ENCODE measurements around the gene PPBP.
A peak's percentile ranks its signal among the peaks of the same experiment; 100 is the strongest.

PPBP gene

DNA sequence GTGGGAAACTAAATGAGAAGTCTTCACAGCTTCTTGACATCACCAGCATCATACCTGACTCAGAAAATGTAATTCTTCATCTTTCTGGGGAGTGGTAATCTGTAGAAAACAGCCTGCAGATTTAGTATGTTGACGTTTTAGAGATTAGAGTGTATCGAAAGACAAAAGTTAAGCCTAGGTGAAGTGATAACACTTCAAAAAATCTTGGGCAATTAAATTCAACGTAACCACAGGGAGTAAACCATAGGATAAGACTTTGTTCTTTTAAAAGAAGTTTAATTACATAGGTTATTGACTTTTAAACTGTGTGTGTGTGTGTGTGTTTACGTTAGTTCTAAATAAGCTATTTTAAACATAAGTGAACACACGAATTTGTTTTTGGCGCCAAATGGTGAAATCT, 12.3 kb upstream of the PPBP start:
- no peak overlapping the region for H3K4me3 ChIP-seq (ENCODE audit: low read depth, low read length)
- DNase-seq (ENCODE audit: low read depth) = no peak
- TF ChIP-seq, protein P1, sequence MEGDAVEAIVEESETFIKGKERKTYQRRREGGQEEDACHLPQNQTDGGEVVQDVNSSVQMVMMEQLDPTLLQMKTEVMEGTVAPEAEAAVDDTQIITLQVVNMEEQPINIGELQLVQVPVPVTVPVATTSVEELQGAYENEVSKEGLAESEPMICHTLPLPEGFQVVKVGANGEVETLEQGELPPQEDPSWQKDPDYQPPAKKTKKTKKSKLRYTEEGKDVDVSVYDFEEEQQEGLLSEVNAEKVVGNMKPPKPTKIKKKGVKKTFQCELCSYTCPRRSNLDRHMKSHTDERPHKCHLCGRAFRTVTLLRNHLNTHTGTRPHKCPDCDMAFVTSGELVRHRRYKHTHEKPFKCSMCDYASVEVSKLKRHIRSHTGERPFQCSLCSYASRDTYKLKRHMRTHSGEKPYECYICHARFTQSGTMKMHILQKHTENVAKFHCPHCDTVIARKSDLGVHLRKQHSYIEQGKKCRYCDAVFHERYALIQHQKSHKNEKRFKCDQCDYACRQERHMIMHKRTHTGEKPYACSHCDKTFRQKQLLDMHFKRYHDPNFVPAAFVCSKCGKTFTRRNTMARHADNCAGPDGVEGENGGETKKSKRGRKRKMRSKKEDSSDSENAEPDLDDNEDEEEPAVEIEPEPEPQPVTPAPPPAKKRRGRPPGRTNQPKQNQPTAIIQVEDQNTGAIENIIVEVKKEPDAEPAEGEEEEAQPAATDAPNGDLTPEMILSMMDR (conservative IDR thresholded peaks at IDR 0.05; ENCODE audit: low read depth, low read length) = no peak

DNA sequence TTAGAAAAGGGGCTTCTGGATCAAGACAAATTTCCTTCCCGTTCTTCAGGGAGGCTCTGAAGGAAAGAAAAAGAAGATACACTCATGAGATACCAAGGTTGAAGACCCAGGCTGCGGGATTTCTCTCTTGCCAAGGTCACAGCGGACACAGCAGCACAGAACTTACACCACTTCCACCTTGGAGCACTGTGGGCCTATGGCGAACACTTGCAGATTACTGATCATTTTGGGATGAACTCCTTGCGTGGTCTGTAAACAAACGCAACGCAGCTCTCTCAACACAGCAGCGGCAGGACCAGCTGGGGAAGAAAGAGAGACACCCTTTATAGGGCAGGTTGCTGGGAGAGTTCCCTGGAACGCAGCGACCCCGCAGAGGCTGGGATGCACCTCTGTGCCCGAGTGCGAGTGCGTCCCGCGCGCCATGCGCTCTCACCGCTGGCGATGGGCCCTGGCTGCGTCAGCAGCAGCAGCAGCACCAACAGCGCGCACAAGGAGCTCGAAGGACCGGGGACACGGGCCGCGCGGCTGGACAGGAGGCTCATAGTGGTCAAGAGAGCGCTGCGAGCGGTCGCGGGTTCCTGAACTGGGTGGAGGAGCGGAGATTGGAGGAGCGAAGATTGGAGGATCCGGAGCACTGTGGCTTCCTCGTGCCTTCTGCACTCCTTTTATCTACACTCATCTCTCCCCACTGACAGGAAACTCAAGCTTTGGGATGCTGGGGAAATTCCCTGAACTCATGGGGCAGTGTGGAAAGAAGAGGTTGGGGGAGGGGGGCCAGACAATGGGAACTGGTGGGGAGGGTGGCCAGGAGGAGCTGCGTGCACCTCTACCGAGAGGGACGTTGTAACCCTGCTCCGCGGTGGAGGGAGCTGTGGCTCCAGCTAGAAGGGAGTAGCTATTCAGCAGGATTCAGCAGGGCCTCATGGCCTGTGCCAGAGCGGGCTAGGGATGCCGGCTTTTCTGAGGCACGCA, 10.3 kb upstream of the PPBP start, which contains the start of gene CXCL5:
TSS of gene CXCL5 (minus strand) at position 638 of the 972 bp plus-strand sequence. CDS start at position 542, 96 bp downstream.
- peak within 1 kb of the TSS; percentile 63 for H3K4me3 ChIP-seq (ENCODE audit: low read depth, low read length)
- DNase-seq (ENCODE audit: low read depth) = peak; percentile 75
- TF ChIP-seq, protein P1 (conservative IDR thresholded peaks at IDR 0.05; ENCODE audit: low read depth, low read length) = peak; percentile 50

DNA sequence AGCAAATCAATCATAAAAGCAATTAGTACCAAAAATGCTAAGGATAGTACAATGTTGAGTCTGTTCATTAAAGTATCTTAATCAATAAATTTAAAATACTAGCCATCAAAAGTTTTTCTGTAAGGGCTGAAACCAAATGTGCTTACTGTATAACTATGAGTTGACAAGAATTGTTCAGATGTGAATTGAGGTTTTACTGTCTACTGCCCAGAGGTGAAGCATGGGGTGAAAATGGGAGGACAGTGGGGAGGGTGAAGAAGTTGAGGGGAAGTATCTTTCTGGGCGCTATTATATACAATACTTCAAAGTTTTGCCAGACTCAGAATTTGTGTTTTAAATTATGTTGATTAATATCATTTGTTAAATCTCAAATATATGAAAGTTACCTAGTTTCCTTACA, 4.1 kb upstream of the PPBP start:
- no peak for DNase-seq (ENCODE audit: low read depth)
- TF ChIP-seq, protein P1 (conservative IDR thresholded peaks at IDR 0.05; ENCODE audit: low read depth, low read length) = no peak
- H3K4me3 ChIP-seq (ENCODE audit: low read depth, low read length) = no peak overlapping the region

DNA sequence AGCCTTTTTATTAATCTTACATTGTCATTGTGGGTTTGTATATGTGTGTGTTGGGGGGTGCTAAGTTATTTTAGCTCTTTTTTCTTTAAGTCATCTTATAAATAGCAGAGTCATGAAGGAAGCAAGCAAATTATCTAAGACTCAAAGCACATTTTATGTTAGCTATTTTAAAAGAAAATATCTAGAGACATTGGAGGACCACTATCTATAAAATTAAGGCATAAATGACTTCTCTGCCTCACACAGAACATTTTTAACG, 3.7 kb upstream of the PPBP start:
- TF ChIP-seq, protein P1 (conservative IDR thresholded peaks at IDR 0.05; ENCODE audit: low read depth, low read length) = no peak
- DNase-seq (ENCODE audit: low read depth) = no peak

DNA sequence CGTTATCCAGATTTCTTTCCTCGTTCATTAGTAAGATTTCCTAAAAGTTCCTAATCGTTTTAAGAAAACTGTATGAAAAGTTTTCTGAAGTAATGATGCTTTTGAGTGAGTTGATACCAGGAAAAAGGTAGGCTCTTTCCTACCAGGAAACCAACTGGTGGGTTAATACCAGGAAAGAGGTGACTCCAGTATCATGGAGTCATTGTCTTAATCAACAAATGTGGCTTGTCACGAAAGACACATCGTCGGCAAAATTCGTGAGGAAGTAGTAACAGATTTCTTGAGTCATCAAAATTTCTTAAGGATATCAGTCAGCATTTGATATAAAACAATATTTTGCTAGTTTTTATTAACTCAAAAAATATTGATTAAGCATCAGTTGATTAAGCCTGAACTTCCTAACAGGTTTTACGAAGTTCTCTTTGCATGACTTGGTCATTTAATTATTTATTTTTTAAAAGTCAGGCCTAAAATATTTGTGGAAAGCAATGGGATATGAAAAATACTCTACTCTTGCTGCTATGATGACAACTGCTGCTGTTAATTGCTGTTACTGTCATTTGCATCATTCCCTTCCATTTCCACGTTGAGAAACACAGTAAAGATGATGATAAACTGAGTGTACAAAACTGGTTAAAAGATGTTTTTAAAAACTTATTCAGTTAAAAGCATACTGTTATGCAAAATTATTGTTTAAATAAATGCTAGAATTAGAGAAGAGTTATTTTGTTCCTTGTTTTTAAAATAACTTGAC, 3.2 kb upstream of the PPBP start:
- no peak for DNase-seq (ENCODE audit: low read depth)
- no peak overlapping the region for H3K4me3 ChIP-seq (ENCODE audit: low read depth, low read length)
- TF ChIP-seq, protein P1 (conservative IDR thresholded peaks at IDR 0.05; ENCODE audit: low read depth, low read length) = no peak

More for the DNA sequence above, 3.7 kb upstream of the PPBP start:
- H3K4me3 ChIP-seq (ENCODE audit: low read depth, low read length) = no peak overlapping the region

DNA sequence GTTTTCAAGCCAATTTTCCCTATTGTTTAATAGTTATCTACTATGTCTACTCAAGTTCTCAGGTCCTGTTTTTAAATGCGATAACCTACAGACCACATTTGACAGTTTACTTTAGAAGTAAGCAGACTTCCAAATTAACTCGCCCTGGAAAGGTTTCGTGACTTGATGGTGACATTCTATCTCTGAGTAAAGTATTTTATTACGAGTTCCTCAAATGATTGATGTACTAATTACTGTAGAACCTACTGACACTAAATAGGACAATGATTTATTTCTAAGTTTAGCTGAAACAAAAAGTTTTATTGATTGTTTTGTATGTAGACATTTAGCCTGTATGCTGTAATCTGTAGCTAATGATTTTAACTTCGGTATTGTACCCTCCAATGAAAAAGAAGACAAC, 1.9 kb upstream of the PPBP start:
- DNase-seq (ENCODE audit: low read depth) = no peak
- no peak overlapping the region for H3K4me3 ChIP-seq (ENCODE audit: low read depth, low read length)
- TF ChIP-seq, protein P1 (conservative IDR thresholded peaks at IDR 0.05; ENCODE audit: low read depth, low read length) = no peak

All from choroid plexus epithelial cell (primary cell).